Peyer's patch (tissue), 4 donors: ENCODE data around the gene NELL1.

Experiments used
- CTCF ChIP-seq, 6 experiments: fragments of 450-650 bp in 4 of 6; fragments of 200-600 bp in 2 of 6; sonication (generic) in 1 of 6; IDR thresholded peaks; one replicate each; pipeline ENCODE4 v1.5.1; 2017 to 2019; ENCODE audit warnings: antibody characterized with exemption in 6 of 6, mild to moderate bottlenecking in 3 of 6, moderate library complexity in 1 of 6
- POLR2A ChIP-seq, 2 donors: fragments of 450-650 bp; IDR thresholded peaks; one replicate each; pipeline ENCODE4 v1.5.1; 2017; ENCODE audit warnings: antibody characterized with exemption in 2 of 2, mild to moderate bottlenecking in 2 of 2, moderate library complexity in 2 of 2

- TF ChIP-seq POLR2A (IDR thresholded peaks at IDR 0.05) (no peak), CTCF (IDR thresholded peaks at IDR 0.05) (no peak)
Measured at GRCh38 chr11:21461701-21462100, 792.3 kb downstream of the NELL1 start.
